IPS-18a (cell line): Measurements from ENCODE around the gene FUT6.
"Not testable (repeated sequence)": the region's sequence is repeated elsewhere in the genome, so short reads cannot be mapped to it uniquely, and the experiment has no call there.

ENCODE experiments used
- H3K27ac ChIP-seq: one replicate; pipeline ENCODE4 v1.5.1; 2013; ENCODE audit warnings: low read length
- H3K27me3 ChIP-seq: one replicate; pipeline ENCODE4 v1.6.1; 2013; ENCODE audit warnings: mild to moderate bottlenecking, low read length; ENCODE audit not compliant: control insufficient read depth, insufficient read depth
- H3K36me3 ChIP-seq: one replicate; pipeline ENCODE4 v1.6.1; 2013; ENCODE audit warnings: low read depth, low read length; ENCODE audit not compliant: control insufficient read depth
- H3K4me1 ChIP-seq: one replicate; pipeline ENCODE4 v1.6.1; 2013; ENCODE audit warnings: low read depth, low read length; ENCODE audit not compliant: control insufficient read depth
- H3K4me3 ChIP-seq: one replicate; pipeline ENCODE4 v1.5.1; 2013; ENCODE audit warnings: low read length
- H3K9ac ChIP-seq: one replicate; pipeline ENCODE4 v1.6.1; 2013; ENCODE audit warnings: mild to moderate bottlenecking, low read length, moderate library complexity
- H3K9me3 ChIP-seq: one replicate; pipeline ENCODE4 v1.6.1; 2013; ENCODE audit warnings: low read depth, low read length; ENCODE audit not compliant: control insufficient read depth

FUT6 gene

GRCh38 chr19:5851302-5851701, 11.8 kb upstream of the FUT6 start, which contains the start of gene FUT3:
Gene FUT3, minus strand, starts transcription at chr19:5851449.
- H3K9ac ChIP-seq = no peak within 1 kb of the TSS
- peaks cover 4% of the 10 kb centered on the region for H3K27me3 ChIP-seq
- no peaks in the 10 kb centered on the region for H3K4me1 ChIP-seq
- no peak within 1 kb of the TSS for H3K4me3 ChIP-seq
- H3K27ac ChIP-seq = no peak within 1 kb of the TSS
- H3K36me3 ChIP-seq = no peaks in the 10 kb centered on the region
- H3K9me3 ChIP-seq = no peaks in the 10 kb centered on the region

- Histone ChIP-seq H3K36me3 (no peaks in the 10 kb centered on the region), H3K9me3 (no peaks in the 10 kb centered on the region), H3K27ac (no peak overlapping the region), H3K4me1 (no peaks in the 10 kb centered on the region), H3K9ac (no peak overlapping the region), H3K27me3 (no peaks in the 10 kb centered on the region), H3K4me3 (no peak overlapping the region)
These were observed 11.3 kb upstream of the FUT6 start for GRCh38 chr19:5850743-5851293.

GRCh38 chr19:5850189-5850588, 10.7 kb upstream of the FUT6 start:
- no peaks in the 10 kb centered on the region for H3K9me3 ChIP-seq
- no peaks in the 10 kb centered on the region for H3K4me1 ChIP-seq
- no peaks in the 10 kb centered on the region for H3K27me3 ChIP-seq
- no peak overlapping the region for H3K9ac ChIP-seq
- no peak overlapping the region for H3K4me3 ChIP-seq
- H3K27ac ChIP-seq = no peak overlapping the region
- H3K36me3 ChIP-seq = no peaks in the 10 kb centered on the region

- not testable (repeated sequence) for H3K9me3 ChIP-seq, H3K27ac ChIP-seq, H3K9ac ChIP-seq, H3K27me3 ChIP-seq, H3K4me3 ChIP-seq, H3K36me3 ChIP-seq, H3K4me1 ChIP-seq
These were observed 9.1 kb upstream of the FUT6 start for GRCh38 chr19:5848621-5849020.

- not testable (repeated sequence) for H3K36me3 ChIP-seq, H3K27me3 ChIP-seq, H3K9me3 ChIP-seq, H3K4me1 ChIP-seq, H3K27ac ChIP-seq, H3K9ac ChIP-seq, H3K4me3 ChIP-seq
These were observed 8.3 kb upstream of the FUT6 start for GRCh38 chr19:5847846-5848245.

GRCh38 chr19:5844456-5845433, 5.2 kb upstream of the FUT6 start:
- Histone ChIP-seq H3K4me3 (no peak overlapping the region), H3K9me3 (no peaks in the 10 kb centered on the region), H3K36me3 (no peaks in the 10 kb centered on the region), H3K4me1 (no peaks in the 10 kb centered on the region), H3K27ac (no peak overlapping the region), H3K27me3 (no peaks in the 10 kb centered on the region), H3K9ac (no peak overlapping the region)

GRCh38 chr19:5843295-5843927, 3.9 kb upstream of the FUT6 start:
- H3K4me3 ChIP-seq = no peak overlapping the region
- H3K9ac ChIP-seq = no peak overlapping the region
- H3K9me3 ChIP-seq = no peaks in the 10 kb centered on the region
- H3K27ac ChIP-seq = no peak overlapping the region
- no peaks in the 10 kb centered on the region for H3K4me1 ChIP-seq
- H3K27me3 ChIP-seq = no peaks in the 10 kb centered on the region
- H3K36me3 ChIP-seq = no peaks in the 10 kb centered on the region

GRCh38 chr19:5841735-5842111, 2.2 kb upstream of the FUT6 start:
- H3K9me3 ChIP-seq, H3K9ac ChIP-seq, H3K27me3 ChIP-seq, H3K4me3 ChIP-seq, H3K27ac ChIP-seq, H3K4me1 ChIP-seq, H3K36me3 ChIP-seq: not testable (repeated sequence)

- no peak overlapping the region for H3K9ac ChIP-seq
- H3K27me3 ChIP-seq = no peaks in the 10 kb centered on the region
- no peaks in the 10 kb centered on the region for H3K4me1 ChIP-seq
- H3K4me3 ChIP-seq = no peak overlapping the region
- H3K27ac ChIP-seq = no peak overlapping the region
- H3K36me3 ChIP-seq = no peaks in the 10 kb centered on the region
- no peaks in the 10 kb centered on the region for H3K9me3 ChIP-seq
These were observed 993 bp downstream of the FUT6 start for GRCh38 chr19:5838353-5839064.

GRCh38 chr19:5837761-5838352, 1.6 kb downstream of the FUT6 start:
- Histone ChIP-seq H3K9me3 (no peaks in the 10 kb centered on the region), H3K4me3 (no peak overlapping the region), H3K36me3 (no peaks in the 10 kb centered on the region), H3K27me3 (no peaks in the 10 kb centered on the region), H3K9ac (no peak overlapping the region), H3K4me1 (no peaks in the 10 kb centered on the region), H3K27ac (no peak overlapping the region)
